Esophagus muscularis mucosa (tissue), 4 donors: ENCODE data around the gene EPS8L3. TPM values are rescaled to one million over a fixed set of nuclear protein-coding genes. Genes with fewer than 3 reads are reported as not detected.
A peak's percentile ranks its signal among the peaks of the same experiment; 100 is the strongest.
"Not testable (repeated sequence)": the region's sequence is repeated elsewhere in the genome, so short reads cannot be mapped to it uniquely, and the experiment has no call there.

ENCODE experiments used
- DNase-seq: peaks from one replicate; pipeline ENCODE4 v3.0.0-alpha.2; 2017; ENCODE audit errors: extremely low spot score
- H3K27ac ChIP-seq, 4 donors: fragments of 200-600 bp; sonication (generic); replicated peaks in 1 of 4; 1 replicate in 3 of 4; 2 replicates in 1 of 4; pipeline ENCODE4 v1.5.1; 2016 to 2019; ENCODE audit warnings: mild to moderate bottlenecking in 1 of 4
- H3K27me3 ChIP-seq, 4 donors: fragments of 200-600 bp; sonication (generic); one replicate each; pipeline versions ENCODE4 v1.5.1 to v1.6.0; 2016 to 2019
- H3K36me3 ChIP-seq, 4 donors: fragments of 200-600 bp; sonication (generic); one replicate each; pipeline ENCODE4 v1.5.1; 2016 to 2019
- H3K4me1 ChIP-seq, 4 donors: fragments of 200-600 bp; sonication (generic); one replicate each; pipeline ENCODE4 v1.5.1; 2016 to 2019
- H3K4me3 ChIP-seq, 4 donors: fragments of 200-600 bp; sonication (generic); 1 replicate in 2 of 4; 2 replicates in 2 of 4; pipeline ENCODE4 v1.5.1; 2016 to 2019; ENCODE audit warnings: mild to moderate bottlenecking in 4 of 4, moderate library complexity in 1 of 4
- H3K9me3 ChIP-seq, 4 donors: fragments of 200-600 bp; sonication (generic); 1 replicate in 3 of 4; 2 replicates in 1 of 4; pipeline ENCODE4 v1.5.1; 2016 to 2019
- EP300 ChIP-seq: sonication (generic); formaldehyde crosslinking; IDR thresholded peaks from one replicate; pipeline ENCODE4 v1.6.1; 2017; ENCODE audit warnings: antibody characterized with exemption
- POLR2A ChIP-seq: fragments of 450-650 bp; IDR thresholded peaks from one replicate; pipeline ENCODE4 v1.6.1; 2017; ENCODE audit warnings: antibody characterized with exemption, moderate library complexity, mild to moderate bottlenecking, low read depth
- POLR2AphosphoS5 ChIP-seq, 2 donors: sonication (generic); formaldehyde crosslinking; IDR thresholded peaks; one replicate each; pipeline ENCODE4 v1.6.1; 2017; ENCODE audit warnings: antibody characterized with exemption in 2 of 2
- WGBS: methylation state at CpG from one replicate; pipeline ENCODE4 v1.1.5; 2018; 5-methylcytosine and 5-hydroxymethylcytosine counted together
- intact Hi-C: fragments of 100-400 bp; cut with DNase I; formaldehyde crosslinking; loops from one replicate; pipeline ENCODE4 v1.15.1; 2023
- total RNA-seq, 4 donors: library from RNA; depleted of rRNA; stranded (reverse); fragments of >200 nt; gene quantifications; one replicate each; pipeline versions ENCODE4 v1.1.0 to v1.2.1, GENCODE V29; 2016
- TF ChIP-seq, protein P1 (sequence below), 3 experiments: fragments of 200-600 bp in 2 of 3; fragments of 450-650 bp in 1 of 3; sonication (generic) in 2 of 3; IDR thresholded peaks; one replicate each; pipeline ENCODE4 v1.5.1; 2017 to 2019; ENCODE audit warnings: antibody characterized with exemption in 3 of 3, mild to moderate bottlenecking in 2 of 3, moderate library complexity in 1 of 3

The EPS8L3 gene
- total RNA-seq, 4 donors from 2014 or later: 0.52 TPM; not detected in 3

DNA sequence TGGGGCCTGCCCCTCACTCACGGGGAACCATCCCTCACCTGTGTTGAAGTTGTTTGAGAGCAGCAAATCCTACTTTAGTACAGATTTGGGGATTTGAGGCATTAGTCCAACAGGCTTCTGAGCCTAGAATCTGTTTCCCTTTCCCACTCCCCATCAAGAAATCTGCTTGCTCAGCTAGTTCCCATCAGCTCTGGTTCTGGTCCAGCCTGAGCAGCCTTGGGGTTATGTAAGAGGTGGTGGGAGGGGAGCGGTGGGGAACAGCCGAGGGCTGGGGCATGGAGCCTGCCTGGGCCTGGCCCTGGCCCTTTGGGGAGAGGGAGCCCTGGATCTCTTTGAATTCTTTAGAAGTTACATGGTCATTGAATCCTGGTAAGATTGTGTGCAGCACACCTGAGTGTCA lies 47.6 kb downstream of the EPS8L3 start:
- DNase-seq: peak; percentile 74
- no peak overlapping the region for H3K4me3 ChIP-seq
- TF ChIP-seq POLR2AphosphoS5 (IDR thresholded peaks at IDR 0.05): no peak
- no peak for TF ChIP-seq EP300
- TF ChIP-seq, protein P1, sequence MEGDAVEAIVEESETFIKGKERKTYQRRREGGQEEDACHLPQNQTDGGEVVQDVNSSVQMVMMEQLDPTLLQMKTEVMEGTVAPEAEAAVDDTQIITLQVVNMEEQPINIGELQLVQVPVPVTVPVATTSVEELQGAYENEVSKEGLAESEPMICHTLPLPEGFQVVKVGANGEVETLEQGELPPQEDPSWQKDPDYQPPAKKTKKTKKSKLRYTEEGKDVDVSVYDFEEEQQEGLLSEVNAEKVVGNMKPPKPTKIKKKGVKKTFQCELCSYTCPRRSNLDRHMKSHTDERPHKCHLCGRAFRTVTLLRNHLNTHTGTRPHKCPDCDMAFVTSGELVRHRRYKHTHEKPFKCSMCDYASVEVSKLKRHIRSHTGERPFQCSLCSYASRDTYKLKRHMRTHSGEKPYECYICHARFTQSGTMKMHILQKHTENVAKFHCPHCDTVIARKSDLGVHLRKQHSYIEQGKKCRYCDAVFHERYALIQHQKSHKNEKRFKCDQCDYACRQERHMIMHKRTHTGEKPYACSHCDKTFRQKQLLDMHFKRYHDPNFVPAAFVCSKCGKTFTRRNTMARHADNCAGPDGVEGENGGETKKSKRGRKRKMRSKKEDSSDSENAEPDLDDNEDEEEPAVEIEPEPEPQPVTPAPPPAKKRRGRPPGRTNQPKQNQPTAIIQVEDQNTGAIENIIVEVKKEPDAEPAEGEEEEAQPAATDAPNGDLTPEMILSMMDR (IDR thresholded peaks at IDR 0.05): no peak
- no peak for TF ChIP-seq POLR2A
- peaks cover 0 to 17% (median 8%) of the 10 kb centered on the region in 4 donors for H3K4me1 ChIP-seq
- WGBS: 88% methylated on average over 2 of the region's 3 CpGs
- H3K27ac ChIP-seq: peak overlapping the region in 1 of 4 donors; percentile 44
- no peaks in the 10 kb centered on the region for H3K36me3 ChIP-seq
- H3K9me3 ChIP-seq: no peaks in the 10 kb centered on the region
- H3K27me3 ChIP-seq: peaks cover 0 to 6% (median 0%) of the 10 kb centered on the region in 4 donors
- intact Hi-C loops: no loop called here

DNA sequence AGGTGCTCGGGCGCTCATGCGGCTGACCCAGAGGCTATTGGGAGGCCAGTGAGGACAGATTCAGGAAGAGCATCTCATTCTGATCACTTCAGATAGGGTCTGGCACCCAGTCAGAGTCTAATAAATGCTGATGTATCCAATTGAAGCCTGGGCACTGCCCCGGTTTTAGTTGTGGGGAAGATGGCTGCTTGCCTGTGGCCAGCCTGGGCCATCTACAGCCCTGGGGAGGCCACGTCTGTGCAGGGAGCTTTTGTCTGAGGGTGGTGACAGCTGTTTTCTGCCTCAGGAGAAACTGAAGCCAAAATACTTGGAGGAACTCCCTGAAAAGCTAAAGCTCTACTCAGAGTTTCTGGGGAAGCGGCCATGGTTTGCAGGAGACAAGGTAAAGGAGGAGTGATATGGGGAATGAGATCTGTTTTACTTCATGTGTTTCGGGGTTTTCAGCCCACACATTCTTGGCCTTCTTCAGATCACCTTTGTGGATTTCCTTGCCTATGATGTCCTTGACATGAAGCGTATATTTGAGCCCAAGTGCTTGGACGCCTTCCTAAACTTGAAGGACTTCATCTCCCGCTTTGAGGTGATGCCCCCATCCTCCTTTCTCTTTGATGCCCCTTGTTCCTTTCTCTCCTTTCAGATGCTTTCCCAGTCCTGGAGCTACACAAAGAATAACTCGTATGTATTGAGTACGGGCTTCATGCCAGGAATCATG lies 48.9 kb downstream of the EPS8L3 start:
- peak; percentile 60 for DNase-seq
- WGBS: 82% methylated on average over 11 of the region's 12 CpGs
- intact Hi-C loops: no loop called here
- Histone ChIP-seq H3K27ac (no peak overlapping the region), H3K36me3 (no peaks in the 10 kb centered on the region), H3K4me1 (peaks cover 0 to 17% (median 8%) of the 10 kb centered on the region in 4 donors), H3K9me3 (no peaks in the 10 kb centered on the region), H3K27me3 (peaks cover 0 to 6% (median 0%) of the 10 kb centered on the region in 4 donors), H3K4me3 (no peak overlapping the region)
- TF ChIP-seq EP300: no peak
- no peak for TF ChIP-seq POLR2AphosphoS5 (IDR thresholded peaks at IDR 0.05)
- TF ChIP-seq, protein P1 (IDR thresholded peaks at IDR 0.05): no peak
- no peak for TF ChIP-seq POLR2A

- no peaks in the 10 kb centered on the region for H3K36me3 ChIP-seq
- intact Hi-C loops: no loop called here
- peak; percentile 57 for DNase-seq
- H3K27me3 ChIP-seq: peaks cover 0 to 6% (median 0%) of the 10 kb centered on the region in 4 donors
- TF ChIP-seq POLR2A: no peak
- TF ChIP-seq POLR2AphosphoS5 (IDR thresholded peaks at IDR 0.05): no peak
- no peak for TF ChIP-seq EP300
- TF ChIP-seq, protein P1 (IDR thresholded peaks at IDR 0.05): no peak
- peaks cover 0 to 11% (median 4%) of the 10 kb centered on the region in 4 donors for H3K4me1 ChIP-seq
- H3K9me3 ChIP-seq: no peaks in the 10 kb centered on the region
- H3K4me3 ChIP-seq: no peak overlapping the region
- WGBS: 97% methylated on average over 5 of the region's 5 CpGs
- no peak overlapping the region for H3K27ac ChIP-seq
Observed at GRCh38 chr1:109713636-109714035, 50.1 kb downstream of the EPS8L3 start.

DNA sequence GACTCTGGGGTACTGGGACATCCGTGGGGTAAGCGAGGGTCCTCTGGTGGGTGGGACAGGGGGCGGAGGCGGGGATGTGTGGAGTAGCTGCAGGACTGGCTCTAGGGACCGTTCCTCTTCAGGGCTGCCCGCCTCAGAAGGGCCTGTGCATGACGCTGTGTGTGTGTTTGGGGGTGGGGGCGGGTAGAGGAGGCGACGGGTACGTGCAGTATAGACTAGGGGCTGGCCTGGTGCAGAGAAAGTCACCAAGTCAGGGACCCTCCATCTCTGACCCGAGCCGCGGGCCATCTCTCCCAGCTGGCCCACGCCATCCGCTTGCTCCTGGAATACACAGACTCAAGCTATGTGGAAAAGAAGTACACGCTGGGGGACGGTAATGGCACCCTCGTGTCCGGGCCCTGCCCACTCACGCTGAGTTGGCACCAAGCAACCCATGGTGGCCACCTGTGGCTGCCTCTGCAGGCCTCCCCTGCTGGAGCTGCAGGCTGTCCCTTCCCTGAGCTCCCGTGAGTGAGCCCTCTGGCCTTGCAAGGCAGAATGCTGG lies 51.3 kb downstream of the EPS8L3 start:
- H3K27ac ChIP-seq: no peak overlapping the region
- 45% methylated on average over 13 of the region's 22 CpGs for WGBS
- DNase-seq: peak; percentile 79
- peak overlapping the region; percentile 39 to 46 (median 43) for H3K4me3 ChIP-seq
- peaks cover 0 to 6% (median 0%) of the 10 kb centered on the region in 4 donors for H3K27me3 ChIP-seq
- no peaks in the 10 kb centered on the region for H3K36me3 ChIP-seq
- TF ChIP-seq POLR2A (no peak), EP300 (no peak), POLR2AphosphoS5 (IDR thresholded peaks at IDR 0.05) (no peak)
- TF ChIP-seq, protein P1 (IDR thresholded peaks at IDR 0.05): no peak
- intact Hi-C loops: no loop called here
- H3K9me3 ChIP-seq: no peaks in the 10 kb centered on the region
- H3K4me1 ChIP-seq: peaks cover 0 to 11% (median 4%) of the 10 kb centered on the region in 4 donors

DNA sequence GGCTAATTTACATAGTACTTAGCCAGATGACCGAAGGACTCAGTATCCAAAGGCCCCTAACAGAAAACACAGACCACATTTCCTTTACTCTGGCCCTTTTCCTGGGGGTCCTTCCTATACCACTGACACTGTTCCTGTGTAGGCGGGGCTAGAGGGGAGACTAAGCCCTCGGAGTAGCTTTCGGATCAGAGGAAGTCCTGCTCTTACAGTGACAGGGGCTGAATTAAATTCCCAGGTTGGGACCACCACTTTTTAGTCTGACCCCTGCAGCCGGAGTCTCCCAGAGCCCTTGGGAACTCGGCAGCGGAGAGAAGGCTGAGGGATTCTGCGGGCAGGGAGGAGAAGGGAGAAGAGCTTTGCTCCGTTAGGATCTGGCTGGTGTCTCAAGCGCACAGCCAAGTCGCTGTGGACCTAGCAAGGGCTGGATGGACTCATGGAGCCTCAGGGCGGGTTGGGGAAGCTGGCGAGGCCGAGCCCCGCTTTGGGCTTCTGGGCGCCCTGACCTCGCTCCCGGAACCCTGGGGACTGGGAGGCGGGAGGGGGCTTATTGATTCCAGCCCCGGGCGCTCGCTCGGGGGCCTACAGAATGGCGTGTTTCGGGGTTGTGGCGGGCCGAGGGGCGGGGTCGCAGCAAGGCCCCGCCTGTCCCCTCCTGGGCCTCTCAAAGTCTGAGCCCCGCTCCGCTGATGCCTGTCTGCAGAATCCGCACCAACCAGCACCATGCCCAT lies 52.0 kb downstream of the EPS8L3 start, which contains the start of gene GSTM5:
GSTM5 (plus strand) TSS at position 659 of the 728 bp plus-strand sequence; CDS start at position 721, 62 bp downstream.
- 42% methylated on average over 14 of the region's 33 CpGs for WGBS
- intact Hi-C loops, DNase-seq: not testable (repeated sequence)

GRCh38 chr1:109709822-109710221 lies 53.9 kb downstream of the EPS8L3 start:
- H3K4me1 ChIP-seq, H3K36me3 ChIP-seq, H3K27me3 ChIP-seq, H3K4me3 ChIP-seq, intact Hi-C loops, H3K27ac ChIP-seq, H3K9me3 ChIP-seq, DNase-seq: not testable (repeated sequence)

More for the DNA sequence above, 52.0 kb downstream of the EPS8L3 start, which contains the start of gene GSTM5:
- Histone ChIP-seq H3K27ac (peak within 1 kb of the TSS in 1 of 4 donors; percentile 30), H3K4me1 (peaks cover 0 to 11% (median 4%) of the 10 kb centered on the region in 4 donors), H3K4me3 (peak within 1 kb of the TSS; percentile 39 to 46 (median 43))
- H3K36me3 ChIP-seq, H3K9me3 ChIP-seq, H3K27me3 ChIP-seq: not testable (repeated sequence)

GRCh38 chr1:109708949-109709348 lies 54.8 kb downstream of the EPS8L3 start:
- H3K4me1 ChIP-seq, H3K36me3 ChIP-seq, H3K27ac ChIP-seq, DNase-seq, intact Hi-C loops, H3K4me3 ChIP-seq, H3K27me3 ChIP-seq, H3K9me3 ChIP-seq: not testable (repeated sequence)
- 71% methylated on average over 4 of the region's 4 CpGs for WGBS
